GM18873 (cell line): ENCODE data around the gene DYNC1H1.
"Not testable (repeated sequence)": the region's sequence is repeated elsewhere in the genome, so short reads cannot be mapped to it uniquely, and the experiment has no call there.

Experiments
- ATAC-seq: cut with Tn5 transposase; IDR thresholded peaks from one replicate; pipeline ENCODE4 v1.9.1; 2021; ENCODE audit warnings: mild to moderate bottlenecking, moderate library complexity, moderate number of reproducible peaks; ENCODE audit not compliant: unreplicated experiment, low FRiP score

DYNC1H1 gene

DNA sequence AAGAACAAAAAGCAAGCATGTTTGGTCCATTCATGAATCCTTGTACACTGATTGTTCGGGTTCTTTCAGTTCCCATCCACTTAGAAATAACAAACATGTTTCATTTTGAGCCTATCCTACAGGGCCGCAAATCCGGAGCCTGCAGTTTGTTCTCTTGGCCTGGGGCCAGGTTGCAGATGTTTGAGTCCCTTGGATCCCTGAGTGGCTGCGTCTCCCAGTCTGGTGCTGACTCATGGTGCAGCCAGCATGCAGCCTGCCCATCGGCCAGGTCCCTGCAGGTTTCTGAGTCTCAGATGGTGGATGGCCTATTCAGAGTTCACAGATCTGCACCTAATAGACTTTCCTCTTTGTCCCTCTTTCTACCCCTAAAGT lies 1.9 kb upstream of the DYNC1H1 start:
- no peak for ATAC-seq

DNA sequence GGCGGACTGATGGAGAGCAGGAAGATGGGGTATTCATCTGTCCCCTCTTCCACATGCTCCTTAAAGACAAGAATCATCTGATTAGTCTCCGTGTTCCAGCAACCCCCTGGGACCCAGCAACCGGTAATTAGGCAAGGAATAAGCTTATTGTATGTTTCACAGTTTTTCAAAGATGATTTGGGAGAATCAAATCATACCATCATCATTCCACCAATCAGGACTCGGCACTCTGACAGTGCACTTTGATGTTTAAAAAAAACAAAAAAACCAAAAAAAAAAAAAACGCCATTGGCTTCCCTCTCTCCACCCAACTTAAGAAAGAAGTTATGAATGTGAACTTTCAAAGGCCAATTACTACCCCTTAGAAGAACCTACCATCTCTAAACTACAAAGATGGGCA lies 1.3 kb upstream of the DYNC1H1 start:
- no peak for ATAC-seq

- no peak for ATAC-seq
Measured at GRCh38 chr14:101963656-101964296, 597 bp upstream of the DYNC1H1 start.

GRCh38 chr14:101965181-101965544 lies 790 bp downstream of the DYNC1H1 start:
- ATAC-seq = peak; percentile 26

DNA sequence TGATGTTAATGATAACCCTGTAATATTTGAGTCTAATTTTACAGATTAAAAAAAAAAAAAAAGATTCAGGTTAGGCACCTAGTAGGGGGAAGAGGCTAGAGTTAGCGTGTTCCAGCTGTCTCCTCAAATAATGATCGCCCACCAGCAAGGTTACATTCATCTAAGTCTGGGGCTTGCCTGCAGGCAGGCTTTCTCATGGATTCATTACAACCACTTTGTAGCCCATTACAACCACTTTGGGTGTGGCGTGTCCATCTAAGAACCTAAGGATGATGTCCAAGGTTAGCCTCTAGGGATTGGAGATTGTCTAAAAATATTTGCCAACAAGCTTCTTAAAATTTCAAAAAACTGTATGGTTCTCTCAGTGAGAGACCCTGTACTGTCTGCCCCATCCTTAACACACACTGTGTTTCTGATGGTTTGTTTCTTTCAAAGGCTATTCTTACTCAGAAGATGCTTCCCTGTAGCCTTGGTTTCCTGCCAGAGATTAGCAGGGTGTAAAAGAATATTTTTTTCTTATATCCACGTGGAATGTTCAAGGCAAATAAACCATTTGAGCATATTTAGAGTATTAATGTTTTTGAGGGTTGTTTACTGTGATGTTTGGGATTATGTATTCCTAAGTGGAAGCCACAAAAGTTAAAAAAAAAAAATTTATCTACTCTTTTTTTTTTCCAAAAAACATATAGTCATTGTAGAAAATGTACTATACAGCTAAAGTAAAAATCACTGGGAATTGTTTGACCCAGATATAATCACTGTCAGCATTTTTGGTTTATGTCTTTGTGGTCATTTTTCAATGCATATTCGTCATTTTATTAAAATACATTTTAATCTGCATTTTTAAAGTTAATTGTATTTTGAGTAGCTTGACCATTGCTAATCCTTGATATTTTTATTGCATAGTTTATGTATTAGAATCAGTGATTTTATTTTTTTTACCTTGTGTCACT lies 1.7 kb downstream of the DYNC1H1 start:
- ATAC-seq = no peak

DNA sequence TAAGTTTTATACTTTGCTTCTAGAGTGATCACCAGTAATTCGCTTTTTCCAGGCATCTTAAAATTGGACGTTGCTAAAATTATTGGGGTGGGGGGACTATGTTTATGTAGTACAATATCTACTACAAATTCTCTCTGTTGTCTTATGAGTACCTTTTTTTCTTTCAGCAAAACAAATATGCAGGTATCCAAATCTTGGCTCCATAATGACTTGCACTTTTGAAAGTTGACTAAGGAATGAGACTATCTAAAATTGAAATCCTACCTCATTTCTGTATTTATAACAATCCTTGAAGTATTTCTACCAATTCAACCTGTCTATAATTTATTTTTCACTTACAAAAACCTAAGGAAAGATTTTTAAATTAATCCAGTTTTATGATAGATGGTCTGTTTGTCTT lies 2.4 kb downstream of the DYNC1H1 start:
- ATAC-seq = no peak

DNA sequence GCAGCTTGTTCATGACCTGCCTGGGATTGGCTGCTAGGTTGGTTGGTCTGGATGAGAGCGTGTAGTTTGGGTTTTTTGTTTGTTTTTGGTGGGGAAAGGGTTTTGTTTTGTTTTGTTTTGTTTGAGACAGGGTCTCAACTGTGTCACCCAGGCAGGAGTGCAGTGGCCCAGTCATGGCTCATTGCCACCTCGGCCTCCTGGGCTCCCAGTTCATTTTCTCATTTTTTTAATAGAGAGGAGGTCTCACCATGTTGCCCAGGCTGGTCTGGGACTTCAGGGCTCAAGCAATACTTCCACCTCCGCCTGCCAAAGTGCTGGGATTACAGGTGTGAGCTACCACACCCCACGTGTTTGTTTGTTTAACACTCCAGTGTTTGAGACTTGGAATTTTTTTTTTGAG lies 3.8 kb downstream of the DYNC1H1 start:
- no peak for ATAC-seq

- ATAC-seq = no peak
Measured at GRCh38 chr14:101969481-101969880, 5.1 kb downstream of the DYNC1H1 start.

GRCh38 chr14:101970830-101971400 lies 6.5 kb downstream of the DYNC1H1 start:
- no peak for ATAC-seq

- not testable (repeated sequence) for ATAC-seq
Measured at GRCh38 chr14:101971458-101971857, 7.1 kb downstream of the DYNC1H1 start.

DNA sequence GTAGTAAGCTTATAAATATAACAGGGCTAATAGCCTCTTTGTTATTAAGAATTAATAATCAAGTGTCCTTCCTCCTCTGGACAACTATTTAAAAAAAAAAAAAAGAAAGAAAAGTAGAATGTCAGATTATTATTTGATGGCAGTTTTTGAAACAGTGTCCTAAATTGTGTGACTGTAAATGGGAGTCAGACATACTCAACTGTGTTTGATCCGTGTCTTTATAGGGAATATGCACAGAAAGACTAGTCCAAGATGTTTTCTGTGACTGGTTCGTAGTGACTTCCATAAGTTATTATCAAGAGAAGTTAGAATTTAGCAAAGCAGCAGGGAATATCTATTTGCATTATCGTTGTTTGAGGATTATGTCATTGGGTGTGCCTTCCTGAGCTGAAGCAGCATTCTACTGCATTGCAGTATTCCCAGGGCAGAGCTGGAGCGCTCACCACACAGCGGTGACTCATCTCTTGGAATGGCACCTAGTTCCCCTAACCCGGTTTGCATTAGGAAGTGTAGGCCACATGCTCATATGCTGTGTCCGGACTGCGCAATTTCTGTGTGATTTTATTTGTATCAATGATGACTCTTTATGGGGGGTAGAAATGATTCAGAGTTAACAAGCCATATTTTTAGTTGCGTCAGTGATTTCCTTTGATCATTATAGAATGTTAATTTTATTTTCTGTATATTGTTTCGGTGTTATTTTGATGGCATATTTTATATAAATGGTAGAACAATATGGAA lies 7.9 kb downstream of the DYNC1H1 start:
- no peak for ATAC-seq

DNA sequence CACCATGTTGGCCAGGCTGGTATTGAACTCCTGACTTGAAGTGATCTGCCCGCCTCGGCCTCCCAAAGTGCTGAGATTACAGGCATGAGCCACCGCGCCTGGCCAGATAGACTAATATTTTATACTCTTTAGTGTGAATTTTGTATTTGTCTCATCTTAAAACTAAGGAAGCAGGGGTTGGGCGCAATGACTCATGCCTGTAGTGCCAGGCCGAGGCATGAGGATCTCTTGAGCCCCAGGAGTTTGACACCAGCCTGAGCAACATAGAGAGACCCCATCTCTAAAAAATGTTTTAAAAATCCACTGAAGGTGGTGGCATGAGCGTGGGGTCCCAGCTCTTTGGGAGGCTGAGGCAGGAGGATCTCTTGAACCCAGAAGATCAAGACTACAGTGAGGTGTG lies 9.0 kb downstream of the DYNC1H1 start:
- no peak for ATAC-seq

GRCh38 chr14:101975231-101975630 lies 10.9 kb downstream of the DYNC1H1 start:
- ATAC-seq = no peak

- ATAC-seq = no peak
Measured at GRCh38 chr14:101977311-101978071, 13.1 kb downstream of the DYNC1H1 start.

- ATAC-seq = no peak
Measured at GRCh38 chr14:101979666-101980065, 15.3 kb downstream of the DYNC1H1 start.

DNA sequence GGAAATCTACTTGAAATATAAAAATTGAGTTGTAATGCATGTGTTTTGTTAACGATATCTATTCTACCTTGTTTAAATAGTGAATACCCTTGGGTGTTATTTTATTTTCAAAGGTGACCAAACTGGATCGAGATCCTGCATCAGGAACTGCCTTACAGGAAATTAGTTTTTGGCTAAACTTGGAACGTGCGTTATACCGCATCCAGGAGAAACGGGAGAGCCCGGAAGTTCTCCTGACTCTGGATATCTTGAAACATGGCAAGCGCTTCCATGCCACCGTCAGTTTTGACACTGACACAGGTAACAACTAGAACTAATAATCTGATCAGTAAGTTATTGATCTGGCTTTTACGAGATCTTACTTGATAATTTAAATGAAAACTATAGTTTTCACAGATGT lies 15.9 kb downstream of the DYNC1H1 start:
- no peak for ATAC-seq

DNA sequence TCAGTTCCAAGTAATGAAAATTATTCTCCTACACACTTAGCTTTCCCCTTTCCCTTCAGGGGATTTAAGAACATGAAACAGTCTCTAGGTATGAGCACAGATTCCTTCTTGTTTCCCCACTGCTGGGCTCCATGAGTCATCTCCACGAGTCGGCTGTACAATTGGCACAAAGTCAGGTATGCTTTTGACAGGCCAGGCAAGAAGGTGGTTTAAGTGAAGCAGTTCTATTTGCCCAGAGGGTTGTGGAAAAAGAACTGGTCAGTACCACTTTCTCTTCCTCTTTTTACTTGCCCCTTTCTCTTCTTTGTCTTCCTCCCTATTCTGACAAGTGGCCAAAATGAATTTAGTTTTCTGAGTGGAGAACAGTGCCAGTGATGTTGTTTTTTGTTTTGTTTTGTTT lies 16.3 kb downstream of the DYNC1H1 start:
- no peak for ATAC-seq

GRCh38 chr14:101982621-101983020 lies 18.2 kb downstream of the DYNC1H1 start:
- no peak for ATAC-seq

DNA sequence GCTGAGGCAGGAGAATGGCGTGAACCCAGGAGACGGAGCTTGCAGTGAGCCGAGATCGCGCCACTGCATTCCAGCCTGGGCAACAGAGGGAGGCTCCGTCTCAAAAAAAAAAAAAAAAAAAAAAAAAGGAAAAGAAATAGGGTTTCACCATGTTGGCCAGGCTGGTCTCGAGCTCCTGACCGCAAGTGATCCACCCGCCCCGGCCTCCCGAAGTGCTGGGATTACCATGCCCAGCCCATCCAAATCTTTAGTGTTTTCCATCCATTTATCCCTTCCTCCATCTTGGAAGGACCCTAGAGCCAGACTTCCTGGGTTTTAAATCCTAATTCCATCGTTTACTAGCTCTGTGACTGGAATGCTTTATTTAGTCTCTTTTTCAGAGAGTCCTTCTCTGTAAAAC lies 20.5 kb downstream of the DYNC1H1 start:
- ATAC-seq = not testable (repeated sequence)

DNA sequence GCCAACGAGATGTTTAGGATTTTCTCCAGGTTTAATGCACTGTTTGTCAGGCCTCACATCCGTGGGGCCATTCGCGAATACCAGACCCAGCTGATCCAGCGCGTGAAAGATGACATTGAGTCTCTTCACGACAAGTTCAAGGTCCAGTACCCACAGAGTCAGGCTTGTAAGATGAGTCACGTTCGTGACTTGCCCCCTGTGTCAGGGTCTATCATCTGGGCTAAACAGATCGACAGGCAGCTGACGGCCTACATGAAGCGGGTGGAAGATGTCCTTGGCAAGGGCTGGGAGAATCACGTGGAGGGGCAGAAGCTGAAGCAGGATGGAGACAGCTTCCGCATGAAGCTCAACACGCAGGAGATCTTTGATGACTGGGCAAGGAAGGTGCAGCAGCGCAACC lies 21.6 kb downstream of the DYNC1H1 start:
- ATAC-seq = no peak
